ENCODE results near the gene NEDD4L.

Gene NEDD4L

GRCh38 chr18:58119819-58120218, 75.8 kb downstream of the NEDD4L start:
- H3K27ac ChIP-seq (ENCODE audit: low read depth, low read length), result no peak overlapping the region
- H3K9ac ChIP-seq (ENCODE audit: low read length), result no peak overlapping the region
- no peaks in the 10 kb centered on the region for H3K9me2 ChIP-seq (replicated peaks; ENCODE audit: insufficient read depth, low read length)
- H3K79me2 ChIP-seq (ENCODE audit: insufficient read depth, low read length), result no peaks in the 10 kb centered on the region
- no peak overlapping the region for H3K4me2 ChIP-seq (ENCODE audit: low read depth, low read length, poor library complexity, severe bottlenecking)
- no peaks in the 10 kb centered on the region for H3F3A ChIP-seq (ENCODE audit: insufficient read depth)
- H4K20me1 ChIP-seq (ENCODE audit: low read depth, low read length), result peaks cover 5% of the 10 kb centered on the region; the same call in 1 of the 2 replicates
- H3K36me3 ChIP-seq (ENCODE audit: low read length), result no peaks in the 10 kb centered on the region
- H3K27me3 ChIP-seq (ENCODE audit: low read length), result no peaks in the 10 kb centered on the region
- no peak for TF ChIP-seq CTCF (IDR thresholded peaks at IDR 0.05; ENCODE audit: insufficient read depth, low read length, poor library complexity, severe bottlenecking)
- TF ChIP-seq EZH2phosphoT487 (conservative IDR thresholded peaks at IDR 0.05; ENCODE audit: low read length), result no peak
- H2AFZ ChIP-seq (ENCODE audit: low read depth, low read length, severe bottlenecking), result no peak overlapping the region
- no peaks in the 10 kb centered on the region for H3K9me3 ChIP-seq (ENCODE audit: insufficient read depth, low read length)
- H3K4me3 ChIP-seq (ENCODE audit: insufficient read depth, low read length, poor library complexity, severe bottlenecking), result no peak overlapping the region

GRCh38 chr18:58124475-58124874, 80.4 kb downstream of the NEDD4L start:
- TF ChIP-seq CTCF (IDR thresholded peaks at IDR 0.05; ENCODE audit: insufficient read depth, low read length, poor library complexity, severe bottlenecking), result no peak
- no peak for TF ChIP-seq EZH2phosphoT487 (conservative IDR thresholded peaks at IDR 0.05; ENCODE audit: low read length)
- no peaks in the 10 kb centered on the region for H4K20me1 ChIP-seq (ENCODE audit: low read depth, low read length)
- H3K27me3 ChIP-seq (ENCODE audit: low read length), result no peaks in the 10 kb centered on the region
- no peak overlapping the region for H3K4me3 ChIP-seq (ENCODE audit: insufficient read depth, low read length, poor library complexity, severe bottlenecking)
- no peaks in the 10 kb centered on the region for H3F3A ChIP-seq (ENCODE audit: insufficient read depth)
- no peaks in the 10 kb centered on the region for H3K36me3 ChIP-seq (ENCODE audit: low read length)
- no peaks in the 10 kb centered on the region for H3K9me2 ChIP-seq (replicated peaks; ENCODE audit: insufficient read depth, low read length)
- H2AFZ ChIP-seq (ENCODE audit: low read depth, low read length, severe bottlenecking), result no peak overlapping the region
- H3K4me2 ChIP-seq (ENCODE audit: low read depth, low read length, poor library complexity, severe bottlenecking), result no peak overlapping the region
- no peak overlapping the region for H3K27ac ChIP-seq (ENCODE audit: low read depth, low read length)
- H3K79me2 ChIP-seq (ENCODE audit: insufficient read depth, low read length), result no peaks in the 10 kb centered on the region
- no peak overlapping the region for H3K9ac ChIP-seq (ENCODE audit: low read length)
- no peaks in the 10 kb centered on the region for H3K9me3 ChIP-seq (ENCODE audit: insufficient read depth, low read length)

DNA sequence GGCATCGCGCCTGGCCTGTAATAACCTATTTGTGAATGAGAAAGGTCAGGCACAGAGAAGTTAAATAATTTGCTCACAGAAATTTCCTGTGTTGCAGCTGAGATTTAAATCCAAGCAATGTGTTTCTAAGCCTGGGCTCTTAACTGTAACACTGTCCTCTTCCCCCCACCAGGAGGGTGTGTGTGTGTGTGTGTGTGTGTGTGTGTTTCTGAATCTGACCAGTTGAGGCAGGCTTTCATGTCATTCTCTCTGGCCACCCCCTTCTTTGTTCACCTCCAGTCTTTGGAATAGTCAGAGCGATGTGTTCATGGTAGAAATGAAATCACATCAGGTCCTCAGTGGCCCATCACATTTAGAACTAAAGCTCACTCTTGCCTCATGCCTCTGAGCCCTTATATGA, 81.2 kb downstream of the NEDD4L start:
- no peak overlapping the region for H3K4me3 ChIP-seq (ENCODE audit: insufficient read depth, low read length, poor library complexity, severe bottlenecking)
- no peak overlapping the region for H2AFZ ChIP-seq (ENCODE audit: low read depth, low read length, severe bottlenecking)
- no peaks in the 10 kb centered on the region for H3K36me3 ChIP-seq (ENCODE audit: low read length)
- H3K9me2 ChIP-seq (replicated peaks; ENCODE audit: insufficient read depth, low read length), result no peaks in the 10 kb centered on the region
- no peak overlapping the region for H3K4me2 ChIP-seq (ENCODE audit: low read depth, low read length, poor library complexity, severe bottlenecking)
- no peak overlapping the region for H3K9ac ChIP-seq (ENCODE audit: low read length)
- TF ChIP-seq EZH2phosphoT487 (conservative IDR thresholded peaks at IDR 0.05; ENCODE audit: low read length), result no peak
- no peak for TF ChIP-seq CTCF (IDR thresholded peaks at IDR 0.05; ENCODE audit: insufficient read depth, low read length, poor library complexity, severe bottlenecking)
- no peaks in the 10 kb centered on the region for H3K9me3 ChIP-seq (ENCODE audit: insufficient read depth, low read length)
- H4K20me1 ChIP-seq (ENCODE audit: low read depth, low read length), result no peaks in the 10 kb centered on the region
- H3K79me2 ChIP-seq (ENCODE audit: insufficient read depth, low read length), result no peaks in the 10 kb centered on the region
- H3F3A ChIP-seq (ENCODE audit: insufficient read depth), result no peaks in the 10 kb centered on the region
- no peaks in the 10 kb centered on the region for H3K27me3 ChIP-seq (ENCODE audit: low read length)
- no peak overlapping the region for H3K27ac ChIP-seq (ENCODE audit: low read depth, low read length)
